HG03354 (cell line): ENCODE measurements around the gene TRIM7.

Source experiments
- ATAC-seq: cut with Tn5 transposase; IDR thresholded peaks from one replicate; pipeline ENCODE4 v1.9.1; 2021; ENCODE audit warnings: mild to moderate bottlenecking; ENCODE audit not compliant: unreplicated experiment, poor library complexity, severe bottlenecking

The TRIM7 gene

GRCh38 chr5:181197326-181197951 lies 7.6 kb downstream of the TRIM7 start:
- ATAC-seq, result no peak

- ATAC-seq, result no peak
Observed at GRCh38 chr5:181195249-181195761, 9.7 kb downstream of the TRIM7 start.

DNA sequence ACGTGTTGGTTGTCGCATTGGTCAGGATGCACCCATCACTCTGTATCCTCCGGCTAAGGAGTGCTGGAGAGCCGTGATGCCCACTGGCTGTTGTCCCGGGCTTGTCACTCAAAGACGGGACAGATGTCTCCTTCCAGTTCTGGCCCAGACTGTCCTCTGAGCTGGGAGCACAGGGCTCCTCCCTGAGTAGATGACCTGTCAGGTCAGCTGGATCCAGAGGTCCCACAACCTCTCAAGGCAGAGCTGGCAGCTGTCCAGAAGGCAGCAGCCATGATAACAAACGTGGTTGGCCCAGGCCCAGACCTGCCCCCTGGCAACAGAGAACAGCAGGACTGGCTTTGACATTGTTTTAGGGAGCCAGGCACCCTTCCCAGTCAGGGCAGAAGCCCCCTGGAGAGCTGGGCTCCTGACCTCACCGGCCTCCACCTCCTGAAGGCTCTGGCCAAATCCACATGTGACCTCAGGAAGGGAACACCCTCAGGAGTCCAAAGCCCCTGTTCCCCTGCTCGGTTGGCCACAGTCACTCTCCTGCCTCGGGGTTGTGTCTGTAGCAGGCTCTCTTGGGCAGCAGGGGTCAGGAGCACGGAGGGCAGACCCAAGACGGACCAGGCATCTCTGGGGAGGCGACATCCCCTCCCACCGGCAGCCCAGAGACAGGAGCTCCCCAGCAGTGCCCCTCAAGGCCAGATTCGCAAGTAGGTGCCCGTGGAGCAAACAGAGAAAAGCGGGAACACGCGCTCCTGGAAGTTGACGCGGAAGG lies 10.3 kb downstream of the TRIM7 start:
- ATAC-seq, result no peak

DNA sequence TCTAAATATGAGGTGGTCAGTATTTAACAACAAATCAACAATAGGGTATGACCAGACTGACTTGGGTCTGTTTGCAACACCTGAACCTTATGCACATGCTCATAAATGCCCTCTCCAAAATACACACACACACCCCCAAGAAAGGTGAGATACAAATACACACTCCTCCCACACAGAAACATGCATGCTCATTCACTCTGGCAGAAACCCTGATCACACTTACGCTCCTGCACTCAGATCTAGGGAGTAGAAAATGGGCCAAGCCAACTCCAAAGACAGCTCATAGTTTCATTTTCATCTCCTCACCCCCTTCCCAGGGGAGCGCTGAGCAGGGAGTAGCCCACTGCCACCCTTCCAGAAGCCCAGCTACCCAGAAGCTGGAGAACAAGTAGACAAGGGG lies 11.3 kb downstream of the TRIM7 start:
- ATAC-seq, result no peak

DNA sequence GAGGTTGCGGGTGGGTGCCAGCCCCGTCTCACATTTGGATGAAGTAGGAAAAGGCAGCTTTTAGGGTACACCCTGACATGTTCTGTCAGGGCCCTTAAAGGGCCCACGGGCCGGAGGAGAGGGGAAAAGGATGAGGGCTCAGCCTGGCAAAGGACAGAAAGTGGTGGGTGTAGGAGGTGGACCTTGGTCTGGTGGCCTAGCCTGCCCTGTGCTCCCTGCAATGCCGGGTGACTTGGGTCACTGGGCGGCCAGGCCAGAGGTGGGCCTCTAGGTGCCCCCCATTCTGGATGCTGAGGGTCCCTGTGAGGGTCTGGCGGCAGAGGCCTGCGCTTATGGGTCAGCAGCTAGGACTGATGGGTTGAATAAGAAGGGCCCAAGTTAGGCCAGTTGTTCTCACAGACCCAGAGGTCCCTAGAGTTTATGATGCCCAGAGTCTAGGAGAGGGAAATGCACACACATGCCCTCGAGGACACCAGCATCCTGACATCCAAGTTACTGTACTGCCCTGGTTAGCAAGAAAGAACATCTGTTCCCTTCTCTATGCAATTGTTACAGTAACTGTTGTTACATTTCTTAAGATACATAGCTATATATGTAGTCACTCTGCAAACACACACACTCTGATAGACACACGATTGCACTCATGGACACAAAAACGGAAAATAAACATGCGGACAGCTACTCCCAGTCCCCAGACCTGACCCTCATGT lies 12.5 kb downstream of the TRIM7 start:
- ATAC-seq, result no peak

DNA sequence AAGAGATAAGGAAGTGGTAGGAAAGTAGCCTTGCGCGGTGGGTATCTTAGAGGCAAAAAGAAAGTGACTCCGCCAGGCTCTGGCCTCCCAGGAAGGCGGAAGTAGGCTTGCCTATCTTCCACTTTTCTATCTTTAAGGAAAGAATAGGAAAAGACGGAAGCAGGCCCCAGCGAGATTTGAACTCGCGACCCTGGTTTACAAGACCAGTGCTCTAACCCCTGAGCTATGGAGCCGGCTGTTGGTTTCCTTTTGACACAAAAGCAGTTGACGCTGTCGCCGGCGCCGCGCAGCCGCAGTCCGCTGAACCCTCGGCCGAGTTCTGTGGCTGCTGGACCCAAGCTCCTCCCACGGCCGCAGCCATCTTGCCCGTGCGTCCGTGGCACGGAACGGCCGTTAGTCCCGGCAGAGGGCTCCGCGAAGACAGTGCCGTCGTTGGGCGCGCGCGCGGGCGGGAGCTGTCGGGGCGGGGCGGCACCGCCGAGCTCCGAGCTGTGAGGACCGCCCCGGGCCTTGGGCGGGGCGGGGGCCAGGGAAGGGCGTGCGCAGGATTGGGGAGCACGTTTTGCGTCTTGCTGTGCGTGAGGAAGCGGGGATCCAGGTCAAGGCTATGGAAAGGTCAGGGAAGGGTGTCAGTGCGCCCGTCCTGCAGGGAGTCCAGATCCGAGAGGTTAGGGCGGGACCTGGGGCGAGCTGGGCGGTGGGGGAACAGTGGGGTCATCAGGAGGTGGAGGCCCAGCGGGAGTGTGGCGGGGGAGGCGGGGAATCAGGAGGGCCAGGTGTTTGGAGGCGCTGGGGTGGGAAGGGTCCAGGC lies 13.3 kb downstream of the TRIM7 start:
- peak; percentile 59 for ATAC-seq

DNA sequence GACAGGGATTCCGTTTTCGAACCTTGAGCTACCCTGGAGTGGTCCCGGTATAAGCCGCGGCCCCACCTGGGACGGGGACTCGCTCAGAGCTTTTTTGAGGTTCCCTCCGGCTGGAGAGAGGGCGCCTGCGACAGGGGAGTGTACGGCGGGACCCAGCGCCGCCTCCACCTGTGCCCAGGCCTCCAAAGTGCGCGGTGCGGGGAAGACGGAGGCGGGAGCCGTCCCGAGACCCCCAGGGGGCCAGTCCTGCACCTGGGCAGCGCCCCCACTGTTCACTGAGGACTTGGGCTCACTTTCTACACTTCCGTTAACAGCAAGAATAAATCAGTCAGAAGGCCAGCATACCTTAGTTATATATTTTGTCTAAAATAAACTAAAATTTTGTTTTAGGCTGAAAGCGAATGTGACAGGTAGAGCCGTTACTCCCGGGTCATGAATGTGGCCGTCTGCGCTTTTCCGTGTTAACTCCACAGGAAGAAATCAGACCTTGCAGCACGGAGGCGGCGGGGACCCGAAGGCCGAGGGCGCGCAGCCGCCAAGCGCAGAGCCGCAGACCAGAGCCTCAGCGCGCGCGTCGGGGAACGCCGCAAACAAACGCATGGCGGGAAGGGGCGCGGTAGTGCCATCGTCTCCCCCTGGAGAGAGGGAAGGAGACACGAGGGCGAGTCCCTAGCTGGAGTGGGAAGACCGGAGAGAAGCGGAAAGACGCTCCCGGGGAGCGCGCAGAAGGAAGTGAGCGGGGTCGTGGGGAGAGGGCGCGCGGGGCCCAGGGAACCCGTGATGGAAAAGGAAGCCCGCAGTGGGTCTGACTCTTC lies 14.1 kb downstream of the TRIM7 start:
- peak; percentile 10 for ATAC-seq

GRCh38 chr5:181189962-181190710 lies 14.9 kb downstream of the TRIM7 start:
- ATAC-seq, result no peak

GRCh38 chr5:181189363-181189961 lies 15.5 kb downstream of the TRIM7 start:
- no peak for ATAC-seq

DNA sequence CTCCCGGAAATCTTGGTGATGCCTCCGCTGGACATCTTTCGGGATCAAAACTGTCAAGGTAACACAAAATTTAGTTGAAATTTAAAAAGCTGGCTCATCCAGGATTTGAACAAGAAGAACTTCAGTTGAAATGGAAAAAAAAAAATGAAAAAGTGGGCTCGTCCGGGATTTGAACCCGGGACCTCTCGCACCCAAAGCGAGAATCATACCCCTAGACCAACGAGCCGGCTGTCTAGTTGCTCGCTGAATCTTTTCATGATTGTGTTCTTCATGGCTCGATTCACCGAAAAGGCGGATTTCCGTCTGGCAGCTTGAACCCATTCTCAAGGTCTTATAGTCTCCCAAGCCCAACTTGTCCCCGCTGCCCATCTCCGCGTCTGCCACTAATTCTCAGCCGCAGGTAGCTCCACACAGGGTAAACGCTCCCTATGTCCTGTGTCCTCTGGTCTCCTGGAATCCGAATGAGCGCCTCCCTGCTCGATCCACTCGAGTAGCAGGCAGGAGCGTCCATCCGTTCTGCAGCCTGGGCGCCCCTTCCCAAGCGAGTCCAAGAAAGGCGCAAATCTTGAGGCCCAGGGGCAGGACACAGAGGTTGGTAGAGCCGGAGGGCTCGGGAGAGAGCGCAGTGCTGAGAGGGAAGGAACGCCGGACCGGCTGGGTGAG lies 16.2 kb downstream of the TRIM7 start:
- ATAC-seq, result peak; percentile 10

GRCh38 chr5:181187500-181188213 lies 17.3 kb downstream of the TRIM7 start:
- ATAC-seq, result no peak

DNA sequence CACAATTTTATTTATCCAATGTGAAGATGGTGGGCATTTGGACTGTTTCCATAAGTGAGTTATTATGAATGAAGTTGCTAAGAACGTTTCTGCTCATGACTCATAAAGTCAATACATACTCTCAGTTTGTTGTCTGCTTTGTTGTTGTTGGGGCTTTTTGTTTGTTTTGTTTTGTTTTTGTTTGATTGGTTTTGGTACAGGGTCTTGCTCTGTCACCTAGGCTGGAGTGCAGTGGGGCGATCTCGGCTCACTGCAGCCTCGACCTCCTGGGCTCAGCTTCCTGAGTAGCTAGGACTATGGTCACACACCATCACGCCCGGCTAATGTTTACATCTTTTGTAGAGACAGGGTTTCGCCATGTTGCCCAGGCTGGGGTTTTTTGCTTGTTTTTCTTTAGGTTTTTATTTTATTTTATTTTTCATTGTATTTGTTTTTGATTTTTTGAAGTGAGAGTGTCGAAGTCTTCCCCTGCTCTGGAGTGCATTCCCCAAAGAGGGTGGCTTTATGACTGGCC lies 18.0 kb downstream of the TRIM7 start:
- no peak for ATAC-seq

GRCh38 chr5:181186022-181186421 lies 19.0 kb downstream of the TRIM7 start:
- no peak for ATAC-seq

DNA sequence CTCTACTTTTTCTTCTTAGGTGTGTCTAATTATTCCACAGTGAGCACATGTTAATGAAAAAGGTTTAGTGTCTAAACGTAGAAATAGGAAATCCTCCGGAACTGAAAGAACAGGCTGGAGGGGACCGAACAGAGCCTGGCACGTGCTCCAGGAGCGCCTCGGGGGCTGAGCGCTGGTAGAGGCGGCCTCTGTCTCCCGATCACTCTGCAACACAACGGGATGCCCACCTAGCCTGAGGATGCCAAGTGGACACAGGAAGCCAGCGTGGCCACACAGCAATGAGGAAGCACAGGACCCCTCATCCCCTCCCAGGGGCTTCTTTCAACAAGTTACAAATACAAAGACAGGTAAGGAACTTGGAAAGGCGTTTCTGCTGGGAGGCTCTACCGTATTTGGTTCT lies 19.4 kb downstream of the TRIM7 start:
- ATAC-seq, result no peak

- no peak for ATAC-seq
Observed at GRCh38 chr5:181184845-181185216, 20.2 kb downstream of the TRIM7 start.

DNA sequence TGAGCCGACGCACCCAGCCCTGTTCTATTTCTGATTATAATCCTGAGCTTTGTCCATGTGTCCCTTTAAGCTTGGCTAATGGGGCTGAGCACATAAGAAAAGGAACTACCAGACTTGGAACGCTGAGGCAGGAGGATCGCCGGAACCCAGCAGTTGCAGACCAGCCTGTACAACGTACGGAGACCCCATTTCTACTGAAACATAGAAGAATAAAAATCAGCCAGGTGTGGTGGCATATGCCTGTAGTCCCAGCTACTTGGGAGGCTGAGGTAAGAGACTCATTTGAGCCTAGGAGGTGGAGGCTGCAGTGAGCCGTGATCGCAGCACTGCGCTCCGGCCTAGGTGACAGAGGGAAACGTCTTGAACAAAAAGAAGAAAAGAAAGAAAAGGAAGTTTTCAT lies 22.3 kb downstream of the TRIM7 start:
- ATAC-seq, result no peak
